Naive B cell (primary cell): ENCODE measurements around the gene PNMA6F. TPM values are rescaled to one million over a fixed set of nuclear protein-coding genes. Genes with fewer than 3 reads are reported as not detected.
"Not testable (repeated sequence)": the region's sequence is repeated elsewhere in the genome, so short reads cannot be mapped to it uniquely, and the experiment has no call there.

ENCODE experiments used
- ATAC-seq, 2 donors: fragments of 150-1000 bp; cut with Tn5 transposase; 2 replicates each; pipeline ENCODE4 v1.10.0; 2021; ENCODE audit warnings: low read depth in 2 of 2, mild to moderate bottlenecking in 2 of 2, moderate library complexity in 2 of 2
- DNase-seq: peaks from one replicate; pipeline ENCODE4 v3.0.0; 2022
- H3K27ac Mint-ChIP-seq, 6 donors: one replicate each; pipeline ENCODE4 v1.8.0; 2020 to 2022; ENCODE audit warnings: mild to moderate bottlenecking in 6 of 6, mixed read lengths in 6 of 6, moderate library complexity in 5 of 6, inconsistent platforms in 2 of 6
- H3K27me3 Mint-ChIP-seq, 3 donors: one replicate each; pipeline ENCODE4 v1.8.0; 2021 to 2022; ENCODE audit warnings: mixed read lengths in 3 of 3, mild to moderate bottlenecking in 1 of 3
- H3K36me3 Mint-ChIP-seq, 2 donors: one replicate each; pipeline ENCODE4 v1.8.0; 2020 to 2022; ENCODE audit warnings: mixed read lengths in 2 of 2, inconsistent platforms in 1 of 2, mild to moderate bottlenecking in 1 of 2
- H3K4me1 Mint-ChIP-seq, 3 donors: one replicate each; pipeline ENCODE4 v1.8.0; 2020 to 2022; ENCODE audit warnings: mixed read lengths in 3 of 3, inconsistent platforms in 1 of 3, mild to moderate bottlenecking in 1 of 3, moderate library complexity in 1 of 3
- H3K4me3 Mint-ChIP-seq, 8 donors: one replicate each; pipeline ENCODE4 v1.8.0; 2020 to 2022; ENCODE audit warnings: mild to moderate bottlenecking in 8 of 8, mixed read lengths in 8 of 8, moderate library complexity in 8 of 8, inconsistent platforms in 2 of 8
- H3K9me3 Mint-ChIP-seq, 7 donors: one replicate each; pipeline ENCODE4 v1.8.0; 2020 to 2022; ENCODE audit warnings: mixed read lengths in 7 of 7, mild to moderate bottlenecking in 5 of 7, inconsistent platforms in 2 of 7, moderate library complexity in 1 of 7
- polyA plus RNA-seq, 6 donors: library from polyadenylated mRNA; unstranded; fragments of 300-500 nt; fragmentation: Illumina TruSeq; gene quantifications; one replicate each; pipeline ENCODE4 v1.2.3, GENCODE V29; 2021; ENCODE audit warnings: low read depth in 6 of 6

PNMA6F gene
- polyA plus RNA-seq, 6 donors from 2014 or later: not detected

DNA sequence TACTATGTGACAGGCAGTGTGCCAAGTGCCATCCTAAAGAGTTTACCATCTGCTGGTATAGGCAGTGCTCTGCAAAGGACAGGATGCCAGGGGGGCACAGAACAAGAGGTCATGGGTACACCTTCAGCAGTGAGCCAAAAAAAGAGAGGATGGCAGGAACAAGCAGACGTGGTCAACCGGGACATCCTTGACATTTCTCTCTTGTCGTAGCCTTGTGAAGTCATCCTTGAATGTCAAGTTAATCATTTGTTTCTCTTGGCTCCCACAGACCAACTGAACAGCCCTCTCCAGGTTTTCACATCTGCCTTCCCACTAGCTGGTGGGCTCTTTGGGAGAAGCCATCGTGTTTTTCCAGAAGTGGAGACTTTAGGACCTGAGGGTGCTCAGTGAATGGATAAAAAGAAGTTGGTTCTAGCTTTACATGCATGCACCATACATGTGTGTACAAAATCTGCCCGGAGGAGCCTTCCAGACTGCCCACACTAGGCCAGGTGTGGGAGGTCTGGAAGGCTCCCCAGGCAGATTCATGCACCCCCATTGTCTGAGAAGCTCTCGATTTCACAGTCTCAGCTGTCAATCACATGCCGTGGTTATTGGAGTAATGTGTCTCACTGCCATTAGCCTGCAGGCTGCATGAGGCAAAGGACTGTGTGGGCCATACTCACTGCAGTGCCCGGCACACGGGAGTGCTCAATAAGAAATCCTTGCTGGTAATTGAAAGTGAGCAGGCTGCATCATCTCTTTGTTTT lies 16.4 kb downstream of the PNMA6F start:
- peaks cover 0 to 3% (median 0%) of the 10 kb centered on the region in 7 donors for H3K9me3 Mint-ChIP-seq
- no peaks in the 10 kb centered on the region for H3K36me3 Mint-ChIP-seq
- H3K27ac Mint-ChIP-seq: no peak overlapping the region
- DNase-seq (no peak), ATAC-seq (no peak)
- H3K4me3 Mint-ChIP-seq: no peak overlapping the region
- peaks cover 0 to 2% (median 0%) of the 10 kb centered on the region in 3 donors for H3K4me1 Mint-ChIP-seq
- peaks cover 12 to 44% (median 37%) of the 10 kb centered on the region in 3 donors for H3K27me3 Mint-ChIP-seq

DNA sequence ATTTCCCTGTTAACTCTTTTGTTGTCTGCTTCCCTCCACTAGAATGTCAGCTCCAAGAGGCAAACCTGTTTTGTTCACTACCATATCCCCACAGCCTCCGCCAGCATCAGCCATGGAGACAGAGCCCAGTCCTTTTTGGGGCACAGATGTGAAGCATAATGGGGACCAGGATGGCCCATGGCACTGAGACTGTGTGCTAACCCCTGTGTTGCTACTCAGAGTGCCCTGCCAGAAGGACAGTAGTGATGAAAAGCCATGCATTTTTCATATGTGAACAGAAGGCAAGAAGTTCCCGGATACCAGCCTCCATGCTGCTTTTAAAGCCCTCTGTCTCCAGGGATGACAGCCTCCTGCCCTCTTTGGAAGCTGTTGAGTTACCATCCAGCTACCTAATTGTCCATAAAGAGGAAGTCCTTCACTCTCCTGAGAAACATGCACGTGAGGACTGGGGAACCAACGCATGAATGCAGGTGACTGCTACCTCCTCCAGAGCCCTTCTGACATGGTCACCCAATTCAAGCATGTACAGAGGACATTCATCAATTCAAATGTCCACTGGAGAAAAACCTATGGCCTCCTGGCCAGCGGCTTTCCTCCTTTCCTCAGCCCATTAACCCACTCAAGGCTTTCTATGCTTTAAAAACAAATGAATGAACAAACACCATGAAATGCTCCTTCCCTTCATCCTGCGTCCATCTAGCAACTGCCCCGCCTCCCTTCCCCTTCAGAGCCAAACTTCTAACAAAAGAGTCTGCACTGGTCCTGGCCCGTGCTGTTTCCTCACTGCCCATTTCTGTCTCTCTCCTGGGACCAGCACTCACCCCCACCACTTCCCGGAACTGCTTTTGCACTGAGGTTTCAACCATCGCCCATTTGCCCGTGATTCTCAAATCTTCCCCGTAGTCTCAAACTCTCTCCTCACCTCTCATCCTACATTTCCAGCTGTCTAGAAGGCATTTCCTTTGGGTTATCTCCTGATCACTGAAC lies 18.0 kb downstream of the PNMA6F start:
- H3K27me3 Mint-ChIP-seq: peaks cover 12 to 42% (median 36%) of the 10 kb centered on the region in 3 donors
- H3K36me3 Mint-ChIP-seq: no peaks in the 10 kb centered on the region
- peak overlapping the region in 1 of 8 donors; percentile 17 for H3K4me3 Mint-ChIP-seq
- peaks cover 0 to 2% (median 0%) of the 10 kb centered on the region in 3 donors for H3K4me1 Mint-ChIP-seq
- H3K27ac Mint-ChIP-seq: peak overlapping the region in 2 of 6 donors; percentile 27 to 55
- DNase-seq (no peak), ATAC-seq (no peak)
- peaks cover 0 to 3% (median 0%) of the 10 kb centered on the region in 7 donors for H3K9me3 Mint-ChIP-seq

- H3K27me3 Mint-ChIP-seq: peaks cover 15 to 48% (median 44%) of the 10 kb centered on the region in 3 donors
- H3K36me3 Mint-ChIP-seq: no peaks in the 10 kb centered on the region
- peaks cover 0 to 3% (median 1%) of the 10 kb centered on the region in 7 donors for H3K9me3 Mint-ChIP-seq
Observed at GRCh38 chrX:153302796-153303195, 18.8 kb downstream of the PNMA6F start.

GRCh38 chrX:153301746-153302145 lies 19.8 kb downstream of the PNMA6F start:
- ATAC-seq (no peak), DNase-seq (no peak)
- Mint-ChIP-seq H3K4me3 (no peak overlapping the region), H3K27me3 (peaks cover 15 to 53% (median 48%) of the 10 kb centered on the region in 3 donors), H3K9me3 (peaks cover 0 to 3% (median 1%) of the 10 kb centered on the region in 7 donors), H3K27ac (peak overlapping the region in 1 of 6 donors; percentile 23), H3K36me3 (no peaks in the 10 kb centered on the region), H3K4me1 (peaks cover 0 to 2% (median 0%) of the 10 kb centered on the region in 3 donors)

More at GRCh38 chrX:153302796-153303195, 18.8 kb downstream of the PNMA6F start:
- Mint-ChIP-seq H3K4me3 (no peak overlapping the region), H3K27ac (no peak overlapping the region), H3K4me1 (peaks cover 0 to 2% (median 0%) of the 10 kb centered on the region in 3 donors)
- ATAC-seq: no peak
- DNase-seq: no peak

DNA sequence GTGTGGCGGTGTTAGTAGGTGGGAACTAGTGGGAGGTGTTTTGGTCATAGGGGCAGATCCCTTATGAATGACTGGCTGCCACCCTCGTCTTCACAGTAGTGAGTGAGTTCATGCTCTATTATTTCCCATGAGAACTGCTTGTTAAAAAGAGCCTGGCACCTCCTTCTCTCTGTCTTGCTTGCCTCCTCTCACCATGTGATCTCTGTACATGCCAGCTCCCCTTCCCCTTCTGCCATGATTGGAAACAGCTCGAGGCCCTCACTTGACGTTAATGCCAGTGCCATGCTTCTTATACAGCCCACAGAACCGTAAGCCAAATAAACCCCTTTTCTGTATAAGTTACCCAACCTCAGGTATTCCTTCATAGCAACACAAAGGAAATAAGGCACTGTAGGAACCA lies 21.7 kb downstream of the PNMA6F start:
- H3K27ac Mint-ChIP-seq: no peak overlapping the region
- no peak overlapping the region for H3K4me3 Mint-ChIP-seq
- H3K9me3 Mint-ChIP-seq: peaks cover 0 to 3% (median 1%) of the 10 kb centered on the region in 7 donors

GRCh38 chrX:153297376-153297775 lies 24.2 kb downstream of the PNMA6F start:
- Mint-ChIP-seq H3K4me3 (no peak overlapping the region), H3K27me3 (peaks cover 8 to 23% (median 13%) of the 10 kb centered on the region in 3 donors), H3K4me1 (peaks cover 5 to 11% (median 5%) of the 10 kb centered on the region in 3 donors), H3K27ac (peak overlapping the region in 1 of 6 donors; percentile 9), H3K36me3 (no peaks in the 10 kb centered on the region), H3K9me3 (peaks cover 0 to 2% (median 0%) of the 10 kb centered on the region in 7 donors)
- no peak for DNase-seq
- ATAC-seq: no peak

More for the DNA sequence above, 21.7 kb downstream of the PNMA6F start:
- ATAC-seq (no peak), DNase-seq (no peak)
- Mint-ChIP-seq H3K4me1 (peaks cover 0 to 2% (median 0%) of the 10 kb centered on the region in 3 donors), H3K36me3 (no peaks in the 10 kb centered on the region), H3K27me3 (peaks cover 7 to 44% (median 33%) of the 10 kb centered on the region in 3 donors)

DNA sequence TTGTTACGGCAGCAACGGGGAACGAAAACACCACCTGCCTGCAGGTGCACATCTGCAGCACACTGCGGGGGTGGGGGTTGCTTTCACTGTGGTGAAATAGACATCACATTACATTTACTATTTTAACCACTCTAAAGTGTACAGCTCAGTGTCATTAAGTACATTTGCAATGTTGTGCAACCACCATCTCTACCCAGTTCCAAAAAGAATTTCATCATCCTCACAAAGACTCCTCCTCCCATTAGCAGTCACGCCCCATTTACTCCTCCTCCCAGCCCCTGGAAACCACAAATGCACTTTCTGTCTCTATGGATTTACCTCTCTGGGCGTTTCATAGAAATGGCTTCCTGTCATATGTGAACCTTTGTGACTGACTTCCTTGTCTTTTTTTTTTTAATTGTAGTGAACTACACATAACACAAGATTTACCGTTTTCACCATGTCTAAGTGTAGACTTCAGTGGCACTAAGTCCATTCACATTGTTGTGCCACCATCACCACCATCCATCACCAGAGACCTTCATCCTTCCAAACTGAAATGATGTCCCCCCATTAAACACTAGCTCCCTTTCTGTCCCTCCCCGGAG lies 28.0 kb downstream of the PNMA6F start:
- not testable (repeated sequence) for DNase-seq, H3K27ac Mint-ChIP-seq, H3K36me3 Mint-ChIP-seq, H3K9me3 Mint-ChIP-seq, ATAC-seq
- Mint-ChIP-seq H3K4me1 (peaks cover 5 to 11% (median 5%) of the 10 kb centered on the region in 3 donors), H3K4me3 (peak overlapping the region in 1 of 8 donors; percentile 36), H3K27me3 (peaks cover 6 to 23% (median 8%) of the 10 kb centered on the region in 3 donors)

GRCh38 chrX:153288807-153289206 lies 32.8 kb downstream of the PNMA6F start:
- not testable (repeated sequence) for H3K27me3 Mint-ChIP-seq, H3K36me3 Mint-ChIP-seq, H3K4me1 Mint-ChIP-seq, ATAC-seq, H3K9me3 Mint-ChIP-seq, DNase-seq, H3K4me3 Mint-ChIP-seq, H3K27ac Mint-ChIP-seq

GRCh38 chrX:153285678-153286077 lies 35.9 kb downstream of the PNMA6F start:
- not testable (repeated sequence) for H3K9me3 Mint-ChIP-seq, H3K4me1 Mint-ChIP-seq, DNase-seq

DNA sequence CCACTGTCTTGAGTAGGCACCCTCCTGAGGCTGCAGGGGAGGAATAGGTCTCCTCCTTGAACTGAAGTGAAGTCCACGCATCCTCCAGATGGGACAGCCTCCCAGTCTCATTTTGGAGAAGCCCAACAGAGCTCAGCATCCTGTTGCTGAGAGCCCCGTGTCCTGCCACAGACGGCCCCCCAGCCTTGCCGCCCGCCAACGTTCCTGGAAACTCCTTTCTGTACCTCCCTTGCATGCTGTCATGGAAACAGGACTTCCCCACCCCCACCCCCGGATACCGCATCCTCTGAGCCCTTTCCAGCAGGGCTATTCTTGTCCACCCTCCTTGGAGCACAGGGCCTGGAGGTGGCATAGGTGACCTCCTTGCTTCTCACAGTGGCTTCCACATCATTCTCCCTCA lies 37.6 kb downstream of the PNMA6F start:
- H3K4me1 Mint-ChIP-seq, H3K36me3 Mint-ChIP-seq, DNase-seq, H3K4me3 Mint-ChIP-seq, ATAC-seq, H3K9me3 Mint-ChIP-seq, H3K27ac Mint-ChIP-seq, H3K27me3 Mint-ChIP-seq: not testable (repeated sequence)

More at GRCh38 chrX:153285678-153286077, 35.9 kb downstream of the PNMA6F start:
- not testable (repeated sequence) for H3K4me3 Mint-ChIP-seq, H3K27ac Mint-ChIP-seq, H3K27me3 Mint-ChIP-seq, H3K36me3 Mint-ChIP-seq, ATAC-seq

DNA sequence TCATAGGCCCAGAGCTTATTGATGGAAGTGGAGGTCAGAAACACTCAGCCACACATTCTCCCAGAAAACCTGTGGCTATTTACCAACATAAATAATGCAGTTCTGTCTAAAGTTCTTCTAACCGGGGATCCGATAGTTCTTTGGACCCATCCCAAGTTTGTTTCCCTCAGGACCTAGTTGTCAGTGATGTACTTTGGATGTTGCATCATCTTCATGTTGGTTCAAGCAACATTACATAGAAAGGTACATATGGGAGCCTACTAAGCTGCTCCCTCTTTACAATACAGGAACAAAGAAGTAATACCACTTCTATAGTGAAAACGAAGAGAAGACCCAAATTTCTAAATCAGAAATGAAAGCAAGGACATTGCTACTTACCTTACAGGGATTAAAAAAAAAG lies 39.8 kb downstream of the PNMA6F start:
- H3K4me3 Mint-ChIP-seq, H3K27me3 Mint-ChIP-seq, H3K36me3 Mint-ChIP-seq, H3K27ac Mint-ChIP-seq, H3K4me1 Mint-ChIP-seq, DNase-seq, H3K9me3 Mint-ChIP-seq, ATAC-seq: not testable (repeated sequence)

- H3K27ac Mint-ChIP-seq, H3K4me3 Mint-ChIP-seq, DNase-seq, H3K27me3 Mint-ChIP-seq, H3K36me3 Mint-ChIP-seq, ATAC-seq, H3K9me3 Mint-ChIP-seq, H3K4me1 Mint-ChIP-seq: not testable (repeated sequence)
Observed at GRCh38 chrX:153279304-153279703, 42.3 kb downstream of the PNMA6F start.

GRCh38 chrX:153276049-153276448 lies 45.5 kb downstream of the PNMA6F start:
- H3K27ac Mint-ChIP-seq, H3K27me3 Mint-ChIP-seq, H3K4me1 Mint-ChIP-seq, H3K9me3 Mint-ChIP-seq, H3K36me3 Mint-ChIP-seq, ATAC-seq, H3K4me3 Mint-ChIP-seq, DNase-seq: not testable (repeated sequence)
